ENCODE data around the gene WDR4.

DNA sequence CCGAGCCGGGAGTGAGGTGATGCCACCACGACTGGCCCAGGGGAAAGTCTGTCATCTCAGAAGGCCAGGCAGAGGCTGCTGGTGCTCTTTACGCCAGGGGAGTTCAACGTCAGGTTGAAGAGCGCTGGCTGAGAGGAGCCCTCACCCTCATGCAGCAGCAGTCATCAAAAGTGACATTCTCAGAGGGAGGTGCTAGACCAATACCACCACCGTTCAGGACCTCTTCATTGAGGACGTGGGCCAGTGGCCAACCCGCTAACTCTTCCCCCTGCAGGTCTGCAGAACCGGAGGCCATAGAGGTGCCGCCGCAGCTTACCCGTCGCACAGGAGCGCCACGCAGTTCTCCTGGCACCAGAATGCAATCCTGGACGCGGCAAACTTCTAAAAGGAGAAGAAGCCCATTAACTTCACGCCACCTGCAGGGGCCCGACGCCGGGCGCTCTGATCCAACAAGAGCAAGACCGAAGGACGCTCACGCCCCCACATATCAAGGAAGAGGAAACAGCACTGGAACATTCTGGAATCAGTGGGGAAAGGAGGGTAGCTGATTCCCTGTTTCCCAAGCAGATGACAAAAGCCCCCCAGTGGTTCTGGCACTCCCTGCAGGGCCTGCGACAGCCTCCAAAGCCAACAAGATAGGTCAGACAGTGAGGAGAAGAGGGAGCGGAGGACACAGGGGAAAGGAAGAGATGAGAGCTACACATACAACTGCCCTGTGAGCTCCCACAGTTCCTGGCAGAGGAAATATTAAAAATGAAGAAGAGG is 24.9 kb downstream of the WDR4 start:
- TF ChIP-seq POLR2A (IDR thresholded peaks at IDR 0.05): no peak
- TF ChIP-seq, protein P1, sequence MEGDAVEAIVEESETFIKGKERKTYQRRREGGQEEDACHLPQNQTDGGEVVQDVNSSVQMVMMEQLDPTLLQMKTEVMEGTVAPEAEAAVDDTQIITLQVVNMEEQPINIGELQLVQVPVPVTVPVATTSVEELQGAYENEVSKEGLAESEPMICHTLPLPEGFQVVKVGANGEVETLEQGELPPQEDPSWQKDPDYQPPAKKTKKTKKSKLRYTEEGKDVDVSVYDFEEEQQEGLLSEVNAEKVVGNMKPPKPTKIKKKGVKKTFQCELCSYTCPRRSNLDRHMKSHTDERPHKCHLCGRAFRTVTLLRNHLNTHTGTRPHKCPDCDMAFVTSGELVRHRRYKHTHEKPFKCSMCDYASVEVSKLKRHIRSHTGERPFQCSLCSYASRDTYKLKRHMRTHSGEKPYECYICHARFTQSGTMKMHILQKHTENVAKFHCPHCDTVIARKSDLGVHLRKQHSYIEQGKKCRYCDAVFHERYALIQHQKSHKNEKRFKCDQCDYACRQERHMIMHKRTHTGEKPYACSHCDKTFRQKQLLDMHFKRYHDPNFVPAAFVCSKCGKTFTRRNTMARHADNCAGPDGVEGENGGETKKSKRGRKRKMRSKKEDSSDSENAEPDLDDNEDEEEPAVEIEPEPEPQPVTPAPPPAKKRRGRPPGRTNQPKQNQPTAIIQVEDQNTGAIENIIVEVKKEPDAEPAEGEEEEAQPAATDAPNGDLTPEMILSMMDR (IDR thresholded peaks at IDR 0.05): no peak
